HG03135 (cell line): ENCODE measurements around the gene ATP2A3.

Experiments
- ATAC-seq: cut with Tn5 transposase; IDR thresholded peaks from one replicate; pipeline ENCODE4 v1.9.1; 2021; ENCODE audit warnings: mild to moderate bottlenecking, moderate library complexity; ENCODE audit not compliant: unreplicated experiment

ATP2A3 gene

DNA sequence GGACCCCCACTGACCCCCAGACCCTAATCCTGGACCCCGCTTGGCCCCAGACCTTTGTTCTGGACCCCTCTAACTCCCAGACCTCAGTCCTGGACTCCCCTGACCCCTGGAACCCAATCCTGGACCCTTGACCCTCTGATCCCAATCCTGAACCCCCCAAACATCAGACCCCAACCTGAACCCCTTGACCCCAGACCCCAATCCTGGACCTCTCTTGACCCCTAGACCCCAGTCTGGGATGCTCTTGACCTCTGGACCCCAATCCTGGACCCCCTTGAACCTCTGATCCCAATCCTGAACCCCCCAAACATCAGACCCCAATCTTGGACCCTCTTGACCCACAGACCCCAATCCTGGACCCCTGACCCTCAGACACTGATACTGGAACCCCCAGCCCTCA lies 34.5 kb downstream of the ATP2A3 start:
- no peak for ATAC-seq

- ATAC-seq: no peak
Observed at GRCh38 chr17:3929181-3929580, 35.1 kb downstream of the ATP2A3 start.

- ATAC-seq: no peak
Observed at GRCh38 chr17:3928406-3928805, 35.8 kb downstream of the ATP2A3 start.

GRCh38 chr17:3927628-3928340 lies 36.5 kb downstream of the ATP2A3 start:
- no peak for ATAC-seq

GRCh38 chr17:3926860-3927627 lies 37.2 kb downstream of the ATP2A3 start:
- ATAC-seq: no peak

DNA sequence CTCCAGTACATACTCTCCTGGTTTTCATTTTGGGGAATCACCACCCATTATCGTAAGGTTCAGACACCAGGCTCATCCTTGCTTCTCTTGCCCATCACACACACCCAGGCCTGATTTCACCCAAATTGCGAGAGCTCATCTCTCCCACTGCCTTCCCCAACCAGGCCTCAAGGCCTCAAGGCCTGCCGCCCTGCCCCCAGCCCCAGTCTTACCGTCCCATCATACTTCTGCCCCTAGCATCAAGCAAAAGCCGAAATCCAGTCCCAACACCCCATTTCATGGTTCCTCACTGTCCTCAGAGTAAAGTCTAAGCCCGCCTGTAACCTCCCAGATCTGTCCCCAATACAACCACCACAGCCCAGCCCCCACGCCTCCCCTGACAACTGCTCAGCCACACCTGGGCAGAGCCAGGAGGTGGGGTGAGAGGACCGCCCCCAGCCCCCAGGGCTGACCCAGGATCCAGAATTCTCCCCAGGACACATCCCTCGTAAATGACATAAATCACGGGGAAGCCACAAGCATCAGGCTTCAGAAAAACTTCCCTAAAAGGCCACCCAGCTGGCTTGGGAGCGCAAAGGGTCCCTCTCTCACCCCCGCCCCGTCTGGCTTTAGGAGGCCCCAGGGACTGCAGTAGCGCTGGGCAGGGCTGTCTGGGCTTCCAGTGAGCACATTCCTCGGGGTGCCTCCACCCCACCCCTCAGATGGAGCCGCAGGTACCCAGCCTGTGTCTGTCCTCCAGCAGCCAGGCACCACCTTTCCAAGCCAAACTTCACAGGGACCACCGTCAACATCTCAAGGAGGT lies 38.4 kb downstream of the ATP2A3 start:
- ATAC-seq: no peak

GRCh38 chr17:3924512-3925350 lies 39.5 kb downstream of the ATP2A3 start:
- ATAC-seq: no peak

- ATAC-seq: no peak
Observed at GRCh38 chr17:3923466-3924190, 40.6 kb downstream of the ATP2A3 start.

- no peak for ATAC-seq
Observed at GRCh38 chr17:3922765-3923164, 41.5 kb downstream of the ATP2A3 start.

GRCh38 chr17:3921502-3922319 lies 42.5 kb downstream of the ATP2A3 start:
- no peak for ATAC-seq

DNA sequence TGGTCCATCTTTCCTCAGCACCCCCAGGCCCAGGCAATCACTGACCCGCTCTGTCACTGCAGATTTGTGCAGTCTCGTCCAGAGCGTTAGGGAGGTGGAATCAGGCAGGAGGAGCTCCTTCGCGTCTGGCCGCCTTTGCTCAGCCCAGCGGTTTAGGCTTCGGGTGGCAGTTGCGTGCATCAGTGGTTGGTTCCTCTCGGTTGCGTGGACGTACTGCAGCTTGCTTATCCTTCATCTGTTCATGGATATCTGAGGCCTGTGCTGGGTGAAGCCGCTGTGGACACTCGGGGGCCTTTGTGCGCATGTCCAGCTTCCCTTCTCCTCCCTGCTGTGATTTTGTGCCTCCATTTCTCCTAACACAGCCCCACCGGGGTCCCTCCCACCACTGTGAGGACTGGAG lies 43.2 kb downstream of the ATP2A3 start:
- no peak for ATAC-seq

DNA sequence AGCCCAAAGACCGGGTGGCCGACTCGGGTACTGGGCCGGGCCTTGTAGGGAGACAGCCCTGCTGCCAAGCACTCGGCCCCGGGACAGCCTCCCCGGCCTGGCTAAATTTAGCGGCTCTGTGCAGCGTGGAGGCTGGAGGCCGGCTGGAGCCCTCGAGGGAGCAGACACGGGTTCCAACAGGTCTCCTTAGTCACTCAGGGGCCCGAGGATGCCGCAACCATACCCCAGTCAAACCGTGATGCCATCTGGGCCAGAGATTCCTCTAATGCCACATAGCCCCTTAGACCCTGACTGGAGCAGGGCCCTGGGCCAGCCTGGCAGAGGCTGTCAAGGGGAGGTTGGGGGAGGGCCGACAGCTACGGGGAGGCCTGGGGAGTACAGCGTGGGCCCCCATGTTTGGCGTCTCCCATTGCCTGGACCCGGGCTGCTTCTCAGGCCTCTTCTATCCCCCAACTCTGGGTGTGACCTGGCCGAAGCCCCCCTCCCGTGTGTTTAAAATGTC lies 45.1 kb downstream of the ATP2A3 start:
- ATAC-seq: no peak

DNA sequence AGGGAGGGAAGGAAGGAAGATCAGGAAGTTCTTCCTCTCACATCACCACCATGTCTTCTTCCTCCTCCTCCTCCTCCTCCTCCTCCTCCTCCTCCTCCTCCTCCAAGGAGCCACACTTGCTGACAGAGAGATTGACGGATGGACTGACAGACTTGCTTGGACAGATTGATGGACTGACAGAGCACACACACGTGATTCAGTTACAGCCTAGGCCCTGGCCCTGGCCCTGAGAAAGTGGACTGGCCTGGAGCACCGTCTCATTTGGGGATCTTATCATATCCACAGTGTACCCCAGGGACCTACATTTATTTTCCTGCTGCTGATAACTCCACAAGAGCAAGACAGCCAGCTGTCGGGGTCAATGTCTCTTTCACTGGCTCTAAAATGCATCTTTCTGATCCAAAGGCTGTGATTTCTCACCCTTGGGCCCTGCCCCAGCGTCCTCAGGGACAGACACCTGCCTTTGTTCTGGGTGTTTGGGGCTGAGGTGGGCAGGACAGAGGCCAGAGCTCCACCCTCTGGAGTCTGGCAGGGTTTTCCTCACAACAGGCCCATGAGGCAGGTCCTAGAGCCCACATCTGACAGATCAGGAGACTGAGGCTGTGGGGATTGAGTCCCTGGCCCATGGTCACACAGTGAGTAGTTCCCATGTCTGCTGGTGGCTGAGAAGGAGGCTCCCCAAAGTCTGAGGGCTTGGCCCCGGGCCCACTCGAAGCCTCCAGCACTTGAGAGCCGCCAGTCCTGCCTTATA lies 45.7 kb downstream of the ATP2A3 start:
- ATAC-seq: no peak

DNA sequence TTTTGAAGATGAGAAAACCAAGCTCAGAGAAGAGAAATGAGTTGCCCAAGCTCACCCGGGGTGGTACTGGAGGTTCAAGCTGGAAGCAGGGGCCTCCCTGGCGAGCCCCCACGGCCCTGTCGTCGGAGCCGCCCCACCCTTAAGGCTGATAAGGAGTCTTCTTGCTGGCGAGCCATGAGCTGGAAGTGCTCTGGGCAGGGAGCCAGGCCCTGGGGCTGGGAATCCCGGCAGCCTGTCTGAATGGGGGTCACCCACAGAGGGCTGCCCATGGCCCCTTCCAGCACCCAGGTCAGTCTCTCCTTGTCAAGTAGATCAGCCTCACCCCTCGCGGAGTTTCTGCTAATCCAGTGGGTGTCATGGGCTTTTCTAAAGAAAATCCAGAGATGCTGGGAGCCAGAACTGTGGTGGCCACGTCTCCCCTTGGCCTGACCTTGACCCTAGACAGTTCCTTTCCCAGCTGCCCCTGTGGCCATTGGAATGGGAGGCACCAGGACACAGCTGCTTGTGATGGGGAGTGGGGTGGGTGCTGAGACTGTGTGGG lies 46.8 kb downstream of the ATP2A3 start:
- no peak for ATAC-seq

DNA sequence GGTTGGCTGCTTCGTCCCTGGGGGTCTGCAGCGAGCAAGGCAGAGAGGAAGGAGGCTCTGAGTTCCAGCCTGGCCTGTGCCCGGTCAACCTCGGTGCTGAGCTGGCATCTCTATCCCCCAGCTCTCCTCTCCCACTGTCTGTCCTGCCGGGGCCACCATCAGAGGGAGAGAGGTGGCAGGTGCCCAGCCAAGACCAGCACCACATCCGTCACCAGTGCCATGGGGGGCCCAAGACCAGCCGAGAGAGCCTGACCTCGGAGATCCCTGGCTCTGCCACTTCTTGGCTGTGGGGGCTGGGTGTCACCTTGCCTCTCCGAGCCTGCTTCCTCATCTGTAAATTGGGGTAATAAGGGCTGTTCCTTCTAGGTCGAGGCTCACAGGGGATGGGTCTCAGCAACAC lies 47.4 kb downstream of the ATP2A3 start:
- ATAC-seq: no peak

DNA sequence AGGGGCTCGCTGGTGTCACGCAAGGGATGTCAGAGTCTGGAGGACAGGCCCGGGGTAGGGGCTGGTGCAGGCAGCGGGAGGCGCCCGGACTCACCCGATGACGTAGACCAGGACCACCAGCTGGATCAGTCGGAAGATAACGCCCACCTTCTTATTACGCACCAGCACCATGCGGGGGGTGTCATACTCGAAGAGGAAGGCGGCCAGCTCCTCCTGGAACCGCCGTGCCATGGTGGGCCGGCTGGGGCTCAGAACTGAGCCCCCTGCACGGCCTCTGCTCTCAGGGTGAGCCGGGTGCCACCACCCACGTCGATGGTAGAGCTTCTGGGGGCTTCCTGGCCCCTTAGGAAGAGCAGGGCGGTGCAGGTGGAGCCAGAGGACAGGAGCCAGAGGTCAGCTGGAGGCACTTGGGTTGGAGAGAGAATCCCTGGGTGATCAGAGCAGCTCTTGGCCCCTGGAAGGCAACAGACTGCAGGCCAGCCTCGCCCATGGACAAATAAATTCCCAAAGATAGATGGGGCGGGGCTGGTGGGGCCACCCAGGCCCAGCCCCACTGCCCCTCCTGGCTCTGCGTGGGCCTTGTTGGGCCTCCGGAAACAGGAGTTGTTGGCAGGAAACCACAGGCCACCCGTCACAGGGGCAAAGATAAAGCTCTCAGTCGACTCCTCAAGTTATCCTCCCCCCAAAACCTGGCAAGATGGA lies 48.1 kb downstream of the ATP2A3 start, which contains the start of gene P2RX1:
TSS of gene P2RX1 (minus strand) at position 471 of the 702 bp plus-strand sequence. CDS start at position 231, 240 bp downstream.
- no peak for ATAC-seq

DNA sequence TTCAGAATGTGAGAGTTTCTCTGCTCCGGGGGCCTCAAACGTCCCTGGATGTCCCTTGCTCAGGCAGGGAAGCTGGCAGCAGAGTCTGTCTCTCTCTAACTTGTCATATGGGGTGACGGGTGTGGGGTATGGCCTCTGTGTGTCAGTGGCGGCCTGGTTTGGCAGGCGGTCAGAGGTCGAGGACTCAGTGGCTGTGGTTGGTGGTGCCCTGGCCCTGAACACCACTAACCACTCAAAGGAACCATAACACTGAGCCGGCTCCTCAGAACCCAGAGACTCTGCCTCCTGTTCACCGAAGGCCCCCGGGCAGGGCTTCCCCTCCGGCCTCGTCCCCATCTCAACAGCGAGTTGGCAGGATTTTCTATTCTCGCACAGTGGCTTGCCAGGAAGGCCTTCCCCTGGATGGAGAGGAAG lies 48.6 kb downstream of the ATP2A3 start:
- ATAC-seq: no peak
